Measurements from ENCODE around the gene RYK.
"Not testable (repeated sequence)": the region's sequence is repeated elsewhere in the genome, so short reads cannot be mapped to it uniquely, and the experiment has no call there.

DNA sequence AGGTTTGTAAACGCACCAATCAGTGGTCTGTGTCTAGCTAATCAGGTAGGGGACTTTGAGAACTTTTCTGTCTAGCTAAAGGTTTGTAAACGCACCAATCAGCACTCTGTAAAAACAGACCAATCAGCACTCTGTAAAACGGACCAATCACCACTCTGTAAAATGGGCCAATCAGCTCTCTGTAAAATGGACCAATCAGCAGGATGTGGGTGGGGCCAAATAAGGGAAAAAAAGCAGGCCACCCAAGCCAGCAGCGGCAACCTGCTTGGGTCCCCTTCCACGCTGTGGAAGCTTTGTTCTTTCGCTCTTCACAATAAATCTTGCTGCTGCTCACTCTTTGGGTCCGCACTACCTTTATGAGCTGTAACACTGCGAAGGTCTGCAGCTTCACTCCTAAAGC is 50.8 kb downstream of the RYK start:
- not testable (repeated sequence) for TF ChIP-seq EZH2 (IDR thresholded peaks at IDR 0.05; ENCODE audit: low read depth)
- TF ChIP-seq, protein P1, sequence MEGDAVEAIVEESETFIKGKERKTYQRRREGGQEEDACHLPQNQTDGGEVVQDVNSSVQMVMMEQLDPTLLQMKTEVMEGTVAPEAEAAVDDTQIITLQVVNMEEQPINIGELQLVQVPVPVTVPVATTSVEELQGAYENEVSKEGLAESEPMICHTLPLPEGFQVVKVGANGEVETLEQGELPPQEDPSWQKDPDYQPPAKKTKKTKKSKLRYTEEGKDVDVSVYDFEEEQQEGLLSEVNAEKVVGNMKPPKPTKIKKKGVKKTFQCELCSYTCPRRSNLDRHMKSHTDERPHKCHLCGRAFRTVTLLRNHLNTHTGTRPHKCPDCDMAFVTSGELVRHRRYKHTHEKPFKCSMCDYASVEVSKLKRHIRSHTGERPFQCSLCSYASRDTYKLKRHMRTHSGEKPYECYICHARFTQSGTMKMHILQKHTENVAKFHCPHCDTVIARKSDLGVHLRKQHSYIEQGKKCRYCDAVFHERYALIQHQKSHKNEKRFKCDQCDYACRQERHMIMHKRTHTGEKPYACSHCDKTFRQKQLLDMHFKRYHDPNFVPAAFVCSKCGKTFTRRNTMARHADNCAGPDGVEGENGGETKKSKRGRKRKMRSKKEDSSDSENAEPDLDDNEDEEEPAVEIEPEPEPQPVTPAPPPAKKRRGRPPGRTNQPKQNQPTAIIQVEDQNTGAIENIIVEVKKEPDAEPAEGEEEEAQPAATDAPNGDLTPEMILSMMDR (conservative IDR thresholded peaks at IDR 0.05), result not testable (repeated sequence)
